ENCODE measurements around the gene ASB10. TPM values are rescaled to one million over a fixed set of nuclear protein-coding genes. Genes with fewer than 3 reads are reported as not detected.

The ASB10 gene
- total RNA-seq, 1 experiment from 2014 or later, result not detected

DNA sequence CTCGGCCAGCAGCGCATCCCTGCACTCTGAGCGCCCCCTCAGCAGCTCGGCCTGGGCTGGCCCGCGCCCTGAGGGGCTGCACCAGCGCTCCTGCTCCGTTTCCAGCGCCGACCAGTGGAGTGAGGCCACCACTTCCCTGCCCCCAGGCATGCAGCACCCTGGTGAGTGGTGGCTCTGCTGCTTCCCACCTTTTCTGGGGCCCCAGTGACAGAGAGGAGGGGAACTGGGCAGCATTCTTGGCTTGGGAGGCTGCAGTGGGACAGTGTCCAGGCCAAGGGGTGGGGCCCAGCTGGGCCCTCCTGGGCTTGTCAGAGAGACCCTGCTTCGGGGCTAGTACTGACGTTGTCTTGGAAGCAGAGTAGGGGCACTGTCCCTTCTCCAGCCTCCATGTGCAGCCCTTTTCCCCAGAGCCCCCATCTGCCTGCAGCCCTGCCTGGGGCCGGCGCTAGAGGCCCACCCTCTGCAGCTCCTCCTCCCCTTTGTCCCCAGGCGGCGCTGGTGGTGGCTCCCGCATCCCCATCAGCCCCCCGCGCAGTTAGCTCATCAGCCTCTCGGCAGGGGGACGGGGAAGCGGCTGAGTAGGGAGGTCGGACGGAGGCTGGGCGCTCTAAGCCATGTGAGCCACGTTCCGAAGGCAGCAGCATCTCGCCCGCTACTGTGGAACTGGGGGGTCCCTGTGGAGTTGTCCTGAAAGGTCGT lies 48.7 kb downstream of the ASB10 start:
- no peak overlapping the region for H3K27ac ChIP-seq (ENCODE audit: low read length)
- no peak for ATAC-seq

DNA sequence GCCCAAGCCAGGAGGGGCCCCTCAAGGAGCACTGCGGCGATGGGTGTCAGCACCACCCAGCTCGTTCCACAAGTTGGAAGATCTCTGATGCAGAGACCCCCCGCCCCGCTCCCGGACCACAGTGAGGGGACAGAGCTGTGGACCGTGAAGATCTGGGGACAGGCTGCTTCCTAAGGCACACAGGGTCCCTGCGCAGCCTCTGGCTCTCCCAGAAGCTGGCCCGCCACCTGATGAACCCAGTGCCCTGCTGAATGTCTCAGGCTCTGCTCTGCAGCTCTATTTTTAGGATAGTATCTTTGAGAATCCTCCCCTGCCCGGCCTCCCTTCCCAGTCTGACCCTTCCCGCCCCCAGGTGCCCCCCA lies 49.3 kb downstream of the ASB10 start:
- DNase-seq (ENCODE audit: low read depth, low spot score) (no peak), ATAC-seq (no peak)

More for the DNA sequence above, 48.7 kb downstream of the ASB10 start:
- Histone ChIP-seq H3K27me3 (ENCODE audit: control insufficient read depth, insufficient read depth, low read length) (no peaks in the 10 kb centered on the region), H3K9me3 (ENCODE audit: control insufficient read depth, insufficient read depth, low read depth, low read length) (no peaks in the 10 kb centered on the region), H3K4me1 (ENCODE audit: control insufficient read depth, insufficient read depth, low read length) (no peaks in the 10 kb centered on the region), H3K4me3 (ENCODE audit: low read depth in 2 of 2, low read length in 2 of 2) (no peak overlapping the region), H3K36me3 (ENCODE audit: control insufficient read depth, insufficient read depth, low read length) (peaks cover 5% of the 10 kb centered on the region)
- ChIA-PET CTCF (no interaction called here), POLR2A (no interaction called here)
- BruUV-seq (replicated peaks), result no TSS peak
- intact Hi-C loops (cut with micrococcal nuclease; ENCODE audit: unreplicated experiment) (no loop called here), in situ Hi-C loops (cut with HindIII; ENCODE audit: low pct_unique_long_range_greater_than_20kb, low sequenced_read_pairs) (no loop called here)
- no peak for DNase-seq (ENCODE audit: low read depth, low spot score)
- no peak for TF ChIP-seq POLR2AphosphoS5 (IDR thresholded peaks at IDR 0.05; ENCODE audit: low read depth, low read length)
- no peak for TF ChIP-seq TCF7L2 (IDR thresholded peaks at IDR 0.05; ENCODE audit: low read depth, low read length)
- TF ChIP-seq SIN3A (IDR thresholded peaks at IDR 0.05; ENCODE audit: borderline replicate concordance, insufficient read depth, low read depth, low read length), result no peak
- TF ChIP-seq, protein P1, sequence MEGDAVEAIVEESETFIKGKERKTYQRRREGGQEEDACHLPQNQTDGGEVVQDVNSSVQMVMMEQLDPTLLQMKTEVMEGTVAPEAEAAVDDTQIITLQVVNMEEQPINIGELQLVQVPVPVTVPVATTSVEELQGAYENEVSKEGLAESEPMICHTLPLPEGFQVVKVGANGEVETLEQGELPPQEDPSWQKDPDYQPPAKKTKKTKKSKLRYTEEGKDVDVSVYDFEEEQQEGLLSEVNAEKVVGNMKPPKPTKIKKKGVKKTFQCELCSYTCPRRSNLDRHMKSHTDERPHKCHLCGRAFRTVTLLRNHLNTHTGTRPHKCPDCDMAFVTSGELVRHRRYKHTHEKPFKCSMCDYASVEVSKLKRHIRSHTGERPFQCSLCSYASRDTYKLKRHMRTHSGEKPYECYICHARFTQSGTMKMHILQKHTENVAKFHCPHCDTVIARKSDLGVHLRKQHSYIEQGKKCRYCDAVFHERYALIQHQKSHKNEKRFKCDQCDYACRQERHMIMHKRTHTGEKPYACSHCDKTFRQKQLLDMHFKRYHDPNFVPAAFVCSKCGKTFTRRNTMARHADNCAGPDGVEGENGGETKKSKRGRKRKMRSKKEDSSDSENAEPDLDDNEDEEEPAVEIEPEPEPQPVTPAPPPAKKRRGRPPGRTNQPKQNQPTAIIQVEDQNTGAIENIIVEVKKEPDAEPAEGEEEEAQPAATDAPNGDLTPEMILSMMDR (IDR thresholded peaks at IDR 0.05), result no peak
- TF ChIP-seq, protein P2, sequence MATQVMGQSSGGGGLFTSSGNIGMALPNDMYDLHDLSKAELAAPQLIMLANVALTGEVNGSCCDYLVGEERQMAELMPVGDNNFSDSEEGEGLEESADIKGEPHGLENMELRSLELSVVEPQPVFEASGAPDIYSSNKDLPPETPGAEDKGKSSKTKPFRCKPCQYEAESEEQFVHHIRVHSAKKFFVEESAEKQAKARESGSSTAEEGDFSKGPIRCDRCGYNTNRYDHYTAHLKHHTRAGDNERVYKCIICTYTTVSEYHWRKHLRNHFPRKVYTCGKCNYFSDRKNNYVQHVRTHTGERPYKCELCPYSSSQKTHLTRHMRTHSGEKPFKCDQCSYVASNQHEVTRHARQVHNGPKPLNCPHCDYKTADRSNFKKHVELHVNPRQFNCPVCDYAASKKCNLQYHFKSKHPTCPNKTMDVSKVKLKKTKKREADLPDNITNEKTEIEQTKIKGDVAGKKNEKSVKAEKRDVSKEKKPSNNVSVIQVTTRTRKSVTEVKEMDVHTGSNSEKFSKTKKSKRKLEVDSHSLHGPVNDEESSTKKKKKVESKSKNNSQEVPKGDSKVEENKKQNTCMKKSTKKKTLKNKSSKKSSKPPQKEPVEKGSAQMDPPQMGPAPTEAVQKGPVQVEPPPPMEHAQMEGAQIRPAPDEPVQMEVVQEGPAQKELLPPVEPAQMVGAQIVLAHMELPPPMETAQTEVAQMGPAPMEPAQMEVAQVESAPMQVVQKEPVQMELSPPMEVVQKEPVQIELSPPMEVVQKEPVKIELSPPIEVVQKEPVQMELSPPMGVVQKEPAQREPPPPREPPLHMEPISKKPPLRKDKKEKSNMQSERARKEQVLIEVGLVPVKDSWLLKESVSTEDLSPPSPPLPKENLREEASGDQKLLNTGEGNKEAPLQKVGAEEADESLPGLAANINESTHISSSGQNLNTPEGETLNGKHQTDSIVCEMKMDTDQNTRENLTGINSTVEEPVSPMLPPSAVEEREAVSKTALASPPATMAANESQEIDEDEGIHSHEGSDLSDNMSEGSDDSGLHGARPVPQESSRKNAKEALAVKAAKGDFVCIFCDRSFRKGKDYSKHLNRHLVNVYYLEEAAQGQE (IDR thresholded peaks at IDR 0.05; ENCODE audit: insufficient read depth in 1 of 2, low read depth in 2 of 2, low read length in 1 of 2), result no peak

More for the DNA sequence above, 49.3 kb downstream of the ASB10 start:
- Histone ChIP-seq H3K9me3 (ENCODE audit: control insufficient read depth, insufficient read depth, low read depth, low read length) (no peaks in the 10 kb centered on the region), H3K27ac (ENCODE audit: low read length) (no peak overlapping the region), H3K4me1 (ENCODE audit: control insufficient read depth, insufficient read depth, low read length) (no peaks in the 10 kb centered on the region), H3K4me3 (ENCODE audit: low read depth in 2 of 2, low read length in 2 of 2) (no peak overlapping the region), H3K36me3 (ENCODE audit: control insufficient read depth, insufficient read depth, low read length) (peaks cover 5% of the 10 kb centered on the region), H3K27me3 (ENCODE audit: control insufficient read depth, insufficient read depth, low read length) (no peaks in the 10 kb centered on the region)
- POLR2A ChIA-PET, result no interaction called here
- TF ChIP-seq, protein P1 (IDR thresholded peaks at IDR 0.05), result no peak
- TF ChIP-seq POLR2AphosphoS5 (IDR thresholded peaks at IDR 0.05; ENCODE audit: low read depth, low read length) (no peak), TCF7L2 (IDR thresholded peaks at IDR 0.05; ENCODE audit: low read depth, low read length) (no peak), SIN3A (IDR thresholded peaks at IDR 0.05; ENCODE audit: borderline replicate concordance, insufficient read depth, low read depth, low read length) (no peak)
- TF ChIP-seq, protein P2 (IDR thresholded peaks at IDR 0.05; ENCODE audit: insufficient read depth in 1 of 2, low read depth in 2 of 2, low read length in 1 of 2), result no peak
- intact Hi-C loops (cut with micrococcal nuclease; ENCODE audit: unreplicated experiment) (no loop called here), in situ Hi-C loops (cut with HindIII; ENCODE audit: low pct_unique_long_range_greater_than_20kb, low sequenced_read_pairs) (no loop called here)
- CTCF ChIA-PET, result no interaction called here
- no TSS peak for BruUV-seq (replicated peaks)

Measured in Panc1 (cell line).